Stimulated activated naive CD8-positive, alpha-beta T cell treated with anti-CD3 and anti-CD28 coated beads, Interleukin-15, Interleukin-2, amounts not matched to agents 100 U/mL and 50 U/mL, for 24 hours (primary cell): ENCODE measurements around the gene CACNG3.
"Not testable (repeated sequence)": the region's sequence is repeated elsewhere in the genome, so short reads cannot be mapped to it uniquely, and the experiment has no call there.

Source experiments
- ATAC-seq: fragments of 150-1000 bp; cut with Tn5 transposase; one replicate; pipeline ENCODE4 v1.10.0; 2021
- DNase-seq: peaks from one replicate; pipeline ENCODE4 v3.0.0; 2021

CACNG3 gene

DNA sequence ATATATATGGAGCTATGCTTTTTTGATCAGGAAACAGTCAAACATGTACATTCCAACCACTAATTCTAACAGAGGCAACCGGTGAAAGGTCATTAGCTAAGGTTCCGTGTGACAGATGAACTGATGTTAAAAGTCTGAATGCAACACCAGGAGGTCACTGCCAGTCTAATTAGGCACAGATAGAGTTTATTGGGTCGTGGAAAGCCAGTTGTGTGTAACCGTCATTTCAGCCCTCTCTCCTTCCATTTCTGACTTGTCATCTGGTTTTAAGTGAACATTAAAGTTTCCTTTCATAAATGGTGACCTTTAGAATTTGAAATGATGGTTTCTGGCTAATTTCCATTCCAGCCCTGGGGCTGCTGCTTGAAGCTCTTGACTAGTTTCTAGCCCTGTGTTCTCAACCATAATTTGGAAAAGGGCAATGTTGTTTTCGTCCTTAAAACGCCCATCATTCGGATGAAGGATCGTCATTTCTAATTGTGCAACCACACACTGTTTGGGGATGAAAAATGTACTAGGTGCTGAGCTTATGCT is 23.9 kb downstream of the CACNG3 start:
- DNase-seq (no peak), ATAC-seq (no peak)

DNA sequence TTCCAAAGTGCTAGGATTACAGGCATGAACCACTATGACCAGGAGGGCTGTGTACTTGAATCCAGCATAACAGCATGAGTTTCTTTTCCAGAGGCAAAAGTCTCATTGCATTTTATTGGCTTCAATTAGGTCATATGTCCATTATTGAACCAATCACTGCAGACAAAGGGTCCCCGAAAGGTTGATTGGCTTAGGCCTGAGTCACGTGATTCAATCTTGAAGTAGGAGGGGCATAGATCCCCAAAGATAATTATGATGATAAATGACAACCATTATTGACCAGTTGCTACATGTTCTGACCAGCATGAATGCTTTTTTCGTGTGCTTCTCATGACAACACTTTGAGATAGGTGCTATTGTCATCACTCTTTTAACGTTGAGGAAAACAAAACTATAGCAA is 25.3 kb downstream of the CACNG3 start:
- DNase-seq (no peak), ATAC-seq (no peak)

DNA sequence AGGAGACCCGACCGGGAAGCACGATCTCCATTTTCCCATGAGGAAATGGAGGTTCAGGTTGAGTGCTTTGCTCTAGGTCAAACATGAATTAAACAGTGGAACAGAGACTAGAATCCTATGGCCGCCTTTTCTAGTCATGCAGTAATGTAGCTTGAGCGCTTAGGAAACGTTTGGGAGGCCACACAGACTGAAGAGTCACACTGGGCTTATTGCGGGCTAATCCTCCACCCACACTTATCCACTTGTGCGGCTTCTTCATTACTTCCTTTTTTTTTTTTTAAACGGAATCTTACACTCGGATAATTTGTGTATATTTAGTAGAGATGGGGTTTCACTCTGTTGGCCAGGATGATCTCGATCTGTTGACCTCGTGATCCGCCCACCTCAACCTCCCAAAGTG is 26.0 kb downstream of the CACNG3 start:
- no peak for DNase-seq
- no peak for ATAC-seq

DNA sequence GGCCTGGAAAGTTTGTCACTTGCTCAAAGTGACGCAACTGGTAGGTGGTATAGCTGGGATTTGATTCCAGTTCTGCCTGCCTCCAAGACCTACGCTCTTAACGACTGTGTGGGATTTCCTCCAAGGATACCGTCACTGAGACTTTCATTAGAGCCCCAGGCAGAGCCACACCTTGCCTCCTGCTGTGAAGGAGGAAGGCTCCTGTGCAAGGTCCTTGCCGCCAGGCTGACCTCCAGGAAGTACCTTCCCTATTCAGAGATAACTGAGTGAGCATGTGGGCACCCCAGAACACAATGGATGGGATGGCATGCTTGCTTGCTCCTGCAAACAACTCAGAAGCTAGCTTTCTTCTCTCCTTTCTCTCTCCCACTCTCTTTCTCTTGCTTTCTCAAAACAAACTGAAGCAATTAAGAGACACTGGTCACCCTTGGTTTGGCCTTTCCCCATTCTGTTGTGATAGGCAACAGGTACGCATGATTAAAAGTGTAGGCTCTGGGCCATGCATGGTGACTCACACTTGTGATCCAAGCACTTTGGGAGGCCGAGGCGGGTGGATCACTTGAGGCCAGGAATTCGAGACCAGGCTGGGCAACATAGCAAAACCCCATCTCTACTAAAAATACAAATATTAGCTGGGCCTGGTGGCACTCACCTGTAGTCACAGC is 30.7 kb downstream of the CACNG3 start:
- ATAC-seq, result no peak
- DNase-seq, result no peak

DNA sequence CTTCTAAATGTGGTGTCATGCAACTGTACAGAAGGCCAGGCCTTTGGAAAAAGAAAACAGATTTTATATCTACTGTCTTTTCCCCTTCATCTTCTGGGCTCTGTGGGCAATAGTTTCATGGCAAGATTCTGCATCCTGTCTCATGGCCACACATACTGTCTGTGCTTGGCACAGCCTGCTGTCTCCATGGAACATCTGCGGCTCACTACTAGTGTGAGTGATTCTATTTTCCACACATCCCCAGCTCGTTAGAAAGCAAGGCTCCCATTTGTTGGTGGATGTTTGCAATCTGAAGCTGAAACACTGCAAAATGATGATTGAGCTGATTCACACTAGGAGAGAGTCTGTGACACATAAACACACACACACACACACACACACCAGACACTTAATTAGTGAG is 32.4 kb downstream of the CACNG3 start:
- ATAC-seq (no peak), DNase-seq (no peak)

DNA sequence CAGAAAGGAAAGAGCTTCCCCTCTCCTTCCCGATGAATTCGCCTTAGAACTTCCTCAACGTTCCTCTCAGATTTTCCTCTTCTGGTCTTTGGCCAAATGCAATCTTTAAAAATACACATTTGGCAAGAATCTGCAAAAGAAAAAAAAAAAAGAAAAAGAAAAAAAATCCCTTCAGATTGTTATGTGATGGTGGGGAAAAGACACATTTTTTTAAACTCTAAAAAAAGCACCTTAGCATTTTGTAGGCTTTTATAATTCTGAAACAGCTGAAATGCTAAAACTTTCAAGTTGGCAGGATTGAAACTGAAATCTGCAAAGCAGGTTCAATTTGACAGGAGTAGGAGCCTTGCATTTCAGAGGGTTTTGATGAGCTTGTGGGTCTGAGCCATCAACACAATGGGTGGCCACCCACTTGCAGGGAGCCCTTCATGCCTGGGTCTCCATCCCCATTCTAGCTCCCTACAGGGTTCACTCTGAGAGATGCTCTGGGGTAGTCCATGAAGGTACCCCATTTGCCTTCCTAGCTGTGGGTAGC is 33.1 kb downstream of the CACNG3 start:
- no peak for ATAC-seq

DNA sequence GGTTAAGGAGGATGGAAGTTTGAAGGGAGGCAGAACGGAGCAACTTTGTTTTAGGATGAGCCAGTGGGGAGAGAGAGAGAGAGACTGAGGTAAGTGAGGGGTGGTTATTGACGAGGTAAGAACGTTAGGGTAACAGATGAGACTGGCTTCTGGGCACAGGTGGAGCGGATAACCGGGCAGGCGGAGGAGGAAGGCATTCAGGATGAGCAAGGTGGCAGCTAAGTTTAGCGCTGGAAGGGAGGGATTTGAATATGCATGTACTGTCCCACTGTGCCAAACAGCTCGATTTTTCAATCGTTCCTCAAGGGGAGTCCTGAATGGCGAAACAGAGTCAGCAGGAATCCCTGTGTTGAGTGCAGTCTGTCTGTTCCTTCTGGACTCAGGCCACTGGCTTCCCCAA is 35.8 kb downstream of the CACNG3 start:
- DNase-seq (no peak), ATAC-seq (no peak)

More for the DNA sequence above, 33.1 kb downstream of the CACNG3 start:
- no peak for DNase-seq

DNA sequence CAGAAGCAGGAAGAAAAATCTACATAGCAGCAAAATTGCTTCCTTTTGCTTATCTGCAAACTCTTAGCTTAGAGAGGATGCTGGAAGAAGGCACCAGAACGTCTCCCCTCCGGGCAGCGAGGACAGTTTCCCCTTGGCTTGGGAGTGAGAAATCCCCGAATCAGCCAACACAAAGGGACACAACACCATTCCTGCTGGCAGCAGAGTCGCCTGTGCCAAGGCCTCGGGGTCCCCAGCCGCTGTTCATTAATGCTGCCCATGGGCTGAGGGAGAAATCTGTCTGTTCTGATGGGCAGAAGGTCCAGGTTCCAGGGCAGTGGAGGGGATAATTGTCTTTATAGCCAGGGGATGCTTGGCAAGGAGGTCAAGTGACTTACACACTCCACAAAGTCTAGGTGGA is 38.0 kb downstream of the CACNG3 start:
- DNase-seq, result no peak
- ATAC-seq, result no peak

DNA sequence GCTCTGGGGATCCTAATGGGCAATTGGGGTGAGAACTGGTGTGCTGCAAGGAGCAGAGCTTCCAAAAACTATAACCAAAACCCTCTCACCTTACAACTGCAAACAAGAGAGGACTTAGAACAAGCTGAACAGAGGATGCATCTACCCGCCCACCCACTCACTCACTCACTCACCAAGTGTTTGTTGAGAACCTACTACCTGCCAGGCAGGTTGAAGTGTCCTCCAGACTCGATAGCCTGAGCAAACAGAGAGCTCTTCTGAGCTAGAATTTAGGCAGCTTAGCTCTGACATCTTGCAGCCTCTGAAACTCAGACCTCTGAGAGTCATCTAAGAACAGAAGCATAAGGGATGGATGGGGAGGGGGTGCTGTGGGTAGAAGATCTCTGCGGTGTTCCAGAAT is 41.2 kb downstream of the CACNG3 start:
- DNase-seq, result no peak
- no peak for ATAC-seq

DNA sequence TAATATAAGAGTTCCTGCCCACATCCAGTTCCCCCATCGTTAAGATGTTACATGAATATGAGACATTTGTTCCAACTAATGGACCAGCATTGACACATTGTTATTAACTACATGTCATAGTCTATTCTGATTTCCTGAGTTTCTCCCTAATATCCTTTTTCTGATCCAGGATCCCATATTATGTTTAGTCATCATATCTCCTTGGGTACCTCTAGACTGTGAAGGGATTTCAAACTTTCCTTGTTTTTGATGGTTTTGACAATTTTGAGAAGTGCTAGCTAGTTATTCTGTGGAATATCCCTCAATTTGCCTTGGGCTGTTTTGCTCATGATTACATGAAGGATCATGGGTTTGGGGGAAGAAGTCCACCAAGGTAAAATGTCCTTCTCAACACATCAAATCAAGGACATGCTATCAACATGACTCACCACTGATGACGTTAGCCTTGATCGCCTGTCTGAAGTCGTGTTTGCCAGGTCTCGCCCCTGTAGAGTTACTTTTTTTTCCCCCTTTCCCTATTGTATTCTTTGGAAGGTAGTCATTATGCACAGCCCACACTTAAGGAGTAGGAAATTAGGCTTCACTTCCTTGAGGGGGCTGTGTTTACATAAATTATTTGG is 42.5 kb downstream of the CACNG3 start:
- ATAC-seq (no peak), DNase-seq (no peak)

DNA sequence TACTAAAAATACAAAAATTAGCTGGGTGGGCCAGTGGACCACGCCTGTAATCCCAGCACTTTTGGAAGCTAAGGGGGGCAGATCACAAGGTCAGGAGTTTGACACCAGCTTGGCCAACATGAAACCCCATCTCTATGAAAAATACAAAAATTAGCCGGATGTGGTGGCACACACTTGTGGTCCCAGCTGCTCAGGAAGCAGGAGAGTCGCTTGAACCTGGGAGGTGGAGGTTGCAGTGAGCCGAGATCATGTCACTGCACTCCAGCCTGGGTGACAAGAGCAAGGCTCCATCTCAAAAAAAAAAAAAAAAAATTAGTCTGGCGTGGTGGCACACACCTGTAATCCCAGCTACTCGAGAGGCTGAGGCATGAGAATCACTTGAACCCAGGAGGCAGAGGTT is 44.6 kb downstream of the CACNG3 start:
- not testable (repeated sequence) for DNase-seq, ATAC-seq

DNA sequence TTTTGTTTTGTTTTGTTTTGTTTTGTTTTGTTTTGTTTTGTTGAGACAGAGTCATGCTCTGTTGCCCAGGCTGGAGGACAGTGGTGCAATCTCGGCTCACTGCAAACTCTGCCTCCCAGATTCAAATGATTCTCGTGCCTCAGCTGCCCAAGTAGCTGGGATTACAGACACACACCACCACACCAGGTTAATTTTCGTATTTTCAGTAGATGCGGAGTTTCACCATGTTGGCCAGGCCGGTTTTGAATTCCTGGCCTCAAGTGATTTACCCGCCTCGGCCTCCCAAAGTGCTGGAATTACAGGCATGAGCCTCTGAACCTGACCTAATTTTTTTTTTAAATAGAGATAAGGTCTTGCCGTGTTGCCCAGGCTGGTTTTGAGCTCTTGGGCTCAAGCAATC is 46.5 kb downstream of the CACNG3 start:
- ATAC-seq (no peak), DNase-seq (no peak)

DNA sequence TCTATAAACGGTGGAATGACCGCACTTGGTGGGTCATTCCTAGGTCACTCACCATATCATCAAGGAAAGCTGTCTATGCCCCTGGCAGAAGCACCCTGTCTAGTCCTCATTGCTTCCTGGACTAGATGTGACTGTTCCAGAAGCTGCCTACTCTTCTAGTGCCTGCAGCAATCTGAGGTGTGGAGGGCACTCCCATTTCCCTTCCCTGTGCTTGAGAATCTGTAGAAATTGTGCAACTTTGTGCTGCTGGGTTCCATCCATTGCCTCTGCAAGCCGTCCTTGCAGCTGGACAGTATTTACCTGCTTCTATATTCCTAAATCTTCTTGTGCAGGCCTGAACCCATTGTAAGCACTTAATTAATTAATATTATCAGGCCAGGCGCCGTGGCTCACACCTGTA is 52.1 kb downstream of the CACNG3 start:
- DNase-seq, result no peak
- ATAC-seq, result no peak

DNA sequence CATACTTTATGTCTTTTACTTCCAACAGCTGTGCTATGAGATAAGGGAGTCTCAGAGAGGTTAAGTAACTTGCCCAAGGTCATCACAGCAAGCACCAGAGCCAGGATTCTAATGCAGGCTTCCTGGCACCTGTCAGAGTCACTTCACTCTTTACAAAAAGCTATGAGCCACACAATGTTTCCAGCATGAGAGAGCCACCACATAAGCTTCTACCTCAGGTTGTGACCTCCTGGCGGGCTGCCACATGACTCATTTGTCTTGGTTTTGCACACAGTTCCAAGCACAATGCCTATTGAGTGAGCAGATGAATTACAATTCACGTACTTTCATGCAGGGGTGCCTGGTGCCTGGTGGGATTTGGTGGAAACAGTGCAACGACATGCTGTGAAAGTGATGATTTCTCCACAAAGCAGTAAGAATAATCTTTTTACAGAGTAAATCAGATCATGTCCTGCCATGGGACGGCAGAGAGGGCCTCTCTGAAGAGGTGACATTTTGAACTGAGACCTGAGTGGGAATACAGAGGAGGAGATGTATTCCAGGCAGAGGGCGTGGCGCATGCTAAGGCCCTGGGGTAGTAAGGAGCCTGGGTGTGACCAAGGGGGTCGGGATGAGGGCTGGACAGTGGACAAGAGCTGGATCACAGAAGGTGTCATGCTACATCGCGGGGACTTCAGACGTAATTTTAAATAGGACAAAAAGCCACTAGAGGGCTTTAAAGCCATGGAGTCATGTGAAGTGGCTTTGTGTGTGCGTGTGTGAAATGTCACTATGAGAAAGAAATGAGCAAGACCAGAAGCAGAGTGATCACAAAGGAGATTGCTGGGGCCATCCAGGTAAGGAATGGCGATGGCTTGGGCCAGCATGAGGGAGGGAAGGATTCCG is 53.4 kb downstream of the CACNG3 start:
- DNase-seq (peak; percentile 48), ATAC-seq (no peak)

DNA sequence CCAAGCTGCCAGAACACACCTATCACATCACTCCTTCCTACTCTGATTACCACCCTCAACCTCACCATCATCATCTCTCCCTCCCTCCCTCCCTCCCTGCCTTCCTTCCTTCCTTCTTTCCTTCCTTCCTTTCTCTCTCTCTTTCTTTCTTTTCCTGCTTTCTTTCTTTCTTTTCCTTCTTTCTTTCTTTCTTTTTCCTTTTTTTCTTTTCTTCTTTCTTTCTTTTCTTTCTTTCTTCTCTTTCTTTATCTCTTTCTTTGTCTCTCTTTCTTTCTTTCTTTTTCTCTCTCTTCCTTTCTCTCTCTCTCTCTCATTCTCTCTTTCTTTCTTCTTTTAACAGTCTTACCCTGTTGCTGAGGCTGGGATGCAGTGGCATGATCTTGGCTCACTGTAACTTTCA is 59.2 kb downstream of the CACNG3 start:
- ATAC-seq (no peak), DNase-seq (no peak)

DNA sequence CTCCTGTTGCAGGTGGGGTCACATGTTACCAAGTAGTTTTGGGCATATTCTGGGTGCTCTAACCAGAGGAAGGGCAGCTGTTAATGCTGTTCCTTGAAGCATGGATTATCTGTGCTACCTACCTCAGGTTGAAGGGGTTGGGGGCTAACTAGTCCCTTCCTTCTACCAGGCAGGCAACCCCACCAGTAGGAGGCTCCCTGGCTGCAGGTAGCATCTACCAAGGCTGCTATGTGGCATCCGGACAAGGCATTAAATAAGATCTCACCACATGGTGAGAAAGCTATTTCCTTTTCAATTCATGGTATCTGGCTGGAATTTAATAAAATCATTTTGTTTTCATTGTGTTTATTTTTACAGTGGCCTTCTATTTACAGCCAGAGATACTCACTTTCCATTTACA is 62.5 kb downstream of the CACNG3 start:
- no peak for ATAC-seq

DNA sequence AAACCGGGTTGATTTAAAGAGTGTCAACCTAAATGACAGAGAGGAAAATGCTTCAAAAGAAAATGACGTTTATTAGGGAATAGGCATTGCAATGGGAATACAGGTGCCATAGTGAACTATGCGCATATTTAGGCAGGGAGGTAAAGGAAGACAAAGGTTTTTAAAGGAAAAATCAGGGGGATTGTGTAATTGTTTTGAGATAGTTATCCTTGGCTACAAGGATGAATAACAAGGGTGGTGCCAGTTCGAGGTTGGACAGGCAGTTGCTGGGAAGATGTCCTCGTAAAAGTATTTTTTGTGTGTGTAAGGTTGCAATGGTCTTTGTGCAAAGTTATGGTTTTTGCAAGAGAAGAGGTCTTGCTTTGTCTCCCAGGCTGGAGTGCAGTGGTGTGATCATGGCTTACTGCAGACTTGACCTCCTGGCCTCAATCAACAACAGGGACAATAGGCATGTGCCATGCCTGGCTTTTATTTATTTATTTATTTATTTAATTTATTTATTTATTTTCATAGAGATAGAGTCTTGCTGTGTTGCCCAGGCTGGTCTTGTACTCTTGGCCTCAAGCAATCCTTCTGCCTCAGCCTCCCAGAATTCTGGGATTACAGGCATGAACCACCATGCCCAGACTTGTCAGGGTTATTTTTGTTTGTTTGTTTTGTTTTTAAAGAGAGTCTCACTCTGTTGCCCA is 63.1 kb downstream of the CACNG3 start:
- DNase-seq, result no peak
- no peak for ATAC-seq

More for the DNA sequence above, 62.5 kb downstream of the CACNG3 start:
- DNase-seq, result no peak

DNA sequence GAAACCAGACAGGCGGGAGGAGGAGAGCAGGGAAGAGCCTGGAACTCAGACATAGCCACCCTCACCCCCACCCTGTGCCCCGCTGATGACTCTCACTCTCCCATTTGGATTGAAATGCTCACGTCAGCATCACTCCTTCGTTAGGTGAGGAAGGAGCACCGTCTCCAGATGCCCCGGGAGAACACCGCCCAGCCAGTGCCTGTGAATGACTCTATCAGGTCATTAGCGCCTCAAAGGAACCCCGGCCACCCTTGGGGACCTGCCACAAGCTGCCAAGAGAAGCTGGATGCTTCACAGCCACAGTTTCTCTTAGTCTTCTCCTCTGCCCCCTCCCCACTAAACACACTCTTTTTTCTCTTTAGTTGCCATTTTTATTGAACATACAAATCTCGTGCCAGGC is 66.0 kb downstream of the CACNG3 start:
- ATAC-seq, result no peak
- DNase-seq, result no peak

DNA sequence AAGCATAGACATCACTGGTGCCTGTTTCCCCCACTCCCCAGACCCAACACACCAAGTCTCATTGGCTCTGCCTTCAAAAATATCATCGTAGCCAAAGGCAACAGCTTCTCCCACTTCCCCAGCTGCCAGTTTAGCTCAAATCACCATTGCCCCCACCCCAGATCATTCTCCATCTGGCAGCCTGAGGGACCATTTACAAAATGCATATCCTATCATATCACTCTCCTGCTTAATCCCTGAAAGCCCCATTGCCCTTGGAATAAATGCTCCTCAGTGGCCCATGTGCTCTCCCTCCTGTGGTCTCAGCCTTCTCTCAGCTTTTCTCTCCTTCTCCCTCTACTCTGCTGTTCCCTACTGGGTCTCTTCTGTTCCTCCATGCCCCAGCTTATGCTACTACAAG is 68.3 kb downstream of the CACNG3 start:
- DNase-seq (no peak), ATAC-seq (no peak)

DNA sequence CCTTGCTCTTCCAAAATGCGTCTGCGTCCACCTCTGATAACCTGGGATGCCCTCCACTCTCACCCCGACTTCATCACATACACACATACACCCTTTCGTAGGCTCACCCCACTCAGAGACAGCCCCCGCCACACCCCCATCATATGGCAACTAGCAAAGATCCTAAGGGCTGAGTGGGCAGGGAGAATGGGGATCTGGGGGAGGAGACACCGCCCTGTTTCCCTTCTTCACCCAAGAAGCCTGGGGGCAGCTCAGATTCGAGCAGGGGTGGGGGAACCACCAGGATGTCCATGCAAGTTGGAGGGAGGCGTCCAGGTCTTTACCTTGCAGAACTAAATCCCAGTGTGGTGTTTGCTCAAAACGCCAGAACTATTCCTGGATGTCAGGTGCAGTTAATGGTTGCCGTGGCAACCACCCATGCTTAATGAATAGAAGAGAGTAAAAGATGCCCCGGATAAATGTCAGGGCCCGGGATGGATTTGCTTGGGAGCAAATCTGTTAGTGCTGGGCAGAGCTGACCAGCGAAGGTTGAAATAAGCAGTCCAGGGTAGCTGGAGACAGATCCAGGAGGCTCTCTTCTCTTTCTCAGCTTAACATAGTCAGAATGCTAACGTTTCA is 72.8 kb downstream of the CACNG3 start:
- ATAC-seq (no peak), DNase-seq (no peak)

DNA sequence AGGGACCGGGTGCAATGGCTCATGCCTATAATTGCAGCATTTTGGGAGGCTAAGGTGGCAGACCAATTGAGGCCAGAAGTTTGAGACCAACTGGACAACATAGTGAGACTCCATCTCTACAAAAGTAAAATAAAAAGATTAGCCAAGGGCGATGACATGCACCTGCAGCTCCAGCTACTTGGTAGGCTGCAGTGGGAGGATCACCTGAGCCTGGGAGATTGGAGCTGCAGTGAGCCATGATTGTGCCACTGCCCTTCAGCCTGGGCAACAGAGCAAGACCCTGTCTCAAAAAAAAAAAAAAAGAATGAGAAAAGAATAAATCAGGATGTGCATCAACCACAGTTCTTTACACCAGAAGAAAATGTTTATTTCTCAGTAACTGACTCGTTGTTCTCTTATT is 76.0 kb downstream of the CACNG3 start:
- no peak for DNase-seq
- no peak for ATAC-seq

DNA sequence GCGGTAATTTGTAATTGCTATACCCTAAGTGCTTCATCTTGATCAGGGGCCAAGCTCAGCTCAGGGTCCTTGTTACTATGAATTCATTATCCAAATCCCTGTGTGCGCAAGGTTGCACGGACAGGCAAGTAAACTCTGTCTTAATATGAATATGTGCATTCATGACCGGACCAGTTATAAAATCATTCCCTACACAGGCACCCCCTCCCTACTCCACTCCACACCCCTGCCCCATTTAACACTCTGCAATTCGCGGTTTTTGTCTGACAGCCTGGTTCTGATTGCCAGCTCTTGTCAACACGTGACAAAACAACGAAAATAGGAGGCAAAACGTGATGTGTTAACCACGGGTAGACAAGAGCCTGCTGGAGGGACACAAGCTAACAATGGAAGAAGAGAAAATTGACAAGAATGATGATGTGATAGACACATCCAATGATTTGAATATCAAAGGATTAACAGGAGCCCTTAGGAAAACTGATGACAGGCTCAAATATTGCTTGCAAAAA is 76.5 kb downstream of the CACNG3 start:
- DNase-seq (no peak), ATAC-seq (no peak)
